GM19351 (cell line): ENCODE results near the gene NCBP3.
"Not testable (repeated sequence)": the region's sequence is repeated elsewhere in the genome, so short reads cannot be mapped to it uniquely, and the experiment has no call there.

ENCODE experiments used
- ATAC-seq: cut with Tn5 transposase; IDR thresholded peaks from one replicate; pipeline ENCODE4 v1.9.1; 2021; ENCODE audit warnings: mild to moderate bottlenecking, moderate library complexity; ENCODE audit not compliant: unreplicated experiment

NCBP3 gene

GRCh38 chr17:3848229-3848835 lies 2.3 kb upstream of the NCBP3 start:
- no peak for ATAC-seq

GRCh38 chr17:3847165-3847670 lies 1.2 kb upstream of the NCBP3 start:
- ATAC-seq: no peak

- no peak for ATAC-seq
These were observed 555 bp upstream of the NCBP3 start for GRCh38 chr17:3846437-3847164.

GRCh38 chr17:3845291-3845620 lies 790 bp downstream of the NCBP3 start:
- peak; percentile 32 for ATAC-seq

- not testable (repeated sequence) for ATAC-seq
These were observed 1.5 kb downstream of the NCBP3 start for GRCh38 chr17:3844556-3844955.

- no peak for ATAC-seq
These were observed 2.0 kb downstream of the NCBP3 start for GRCh38 chr17:3843935-3844516.

GRCh38 chr17:3838206-3838605 lies 7.8 kb downstream of the NCBP3 start:
- ATAC-seq: no peak

- no peak for ATAC-seq
These were observed 9.5 kb downstream of the NCBP3 start for GRCh38 chr17:3836551-3836950.

GRCh38 chr17:3835410-3836229 lies 10.4 kb downstream of the NCBP3 start:
- no peak for ATAC-seq

GRCh38 chr17:3834811-3835210 lies 11.2 kb downstream of the NCBP3 start:
- no peak for ATAC-seq

GRCh38 chr17:3828852-3829232 lies 17.2 kb downstream of the NCBP3 start:
- ATAC-seq: no peak

GRCh38 chr17:3828151-3828851 lies 17.7 kb downstream of the NCBP3 start:
- ATAC-seq: no peak

GRCh38 chr17:3827124-3827773 lies 18.8 kb downstream of the NCBP3 start:
- no peak for ATAC-seq

GRCh38 chr17:3826191-3826590 lies 19.9 kb downstream of the NCBP3 start:
- no peak for ATAC-seq

GRCh38 chr17:3821101-3821500 lies 24.9 kb downstream of the NCBP3 start:
- no peak for ATAC-seq

- ATAC-seq: no peak
These were observed 27.3 kb downstream of the NCBP3 start for GRCh38 chr17:3818786-3819185.

GRCh38 chr17:3817851-3818605 lies 28.0 kb downstream of the NCBP3 start:
- no peak for ATAC-seq

GRCh38 chr17:3815925-3816324 lies 30.1 kb downstream of the NCBP3 start:
- no peak for ATAC-seq

GRCh38 chr17:3815122-3815521 lies 30.9 kb downstream of the NCBP3 start:
- no peak for ATAC-seq

GRCh38 chr17:3814361-3814760 lies 31.7 kb downstream of the NCBP3 start:
- no peak for ATAC-seq
